ENCODE results near the gene NR5A1.

The NR5A1 gene

GRCh38 chr9:124479947-124480620, 27.1 kb downstream of the NR5A1 start:
- no peak for DNase-seq

GRCh38 chr9:124479371-124479770, 27.8 kb downstream of the NR5A1 start:
- DNase-seq, result no peak

DNA sequence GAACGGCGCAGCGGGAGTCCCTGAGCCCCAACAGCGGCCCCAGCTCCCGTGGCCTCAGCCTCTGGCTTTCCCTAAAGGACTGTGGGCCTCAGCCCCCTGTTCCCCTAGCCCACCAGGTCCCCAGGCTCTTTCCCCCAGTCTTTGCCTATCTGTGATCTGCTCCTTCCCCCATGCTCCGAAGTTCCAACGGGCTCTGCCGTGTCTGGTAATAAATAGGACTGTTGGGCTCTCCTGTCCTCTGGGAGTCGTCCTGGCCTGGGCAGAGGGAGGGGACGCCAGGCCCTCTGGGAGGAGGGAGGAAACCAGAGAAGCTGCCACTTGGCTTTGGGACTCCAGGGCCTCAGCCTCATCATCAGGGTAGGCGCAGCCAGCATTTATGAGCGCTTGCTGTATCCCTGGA, 28.8 kb downstream of the NR5A1 start:
- DNase-seq, result no peak

DNA sequence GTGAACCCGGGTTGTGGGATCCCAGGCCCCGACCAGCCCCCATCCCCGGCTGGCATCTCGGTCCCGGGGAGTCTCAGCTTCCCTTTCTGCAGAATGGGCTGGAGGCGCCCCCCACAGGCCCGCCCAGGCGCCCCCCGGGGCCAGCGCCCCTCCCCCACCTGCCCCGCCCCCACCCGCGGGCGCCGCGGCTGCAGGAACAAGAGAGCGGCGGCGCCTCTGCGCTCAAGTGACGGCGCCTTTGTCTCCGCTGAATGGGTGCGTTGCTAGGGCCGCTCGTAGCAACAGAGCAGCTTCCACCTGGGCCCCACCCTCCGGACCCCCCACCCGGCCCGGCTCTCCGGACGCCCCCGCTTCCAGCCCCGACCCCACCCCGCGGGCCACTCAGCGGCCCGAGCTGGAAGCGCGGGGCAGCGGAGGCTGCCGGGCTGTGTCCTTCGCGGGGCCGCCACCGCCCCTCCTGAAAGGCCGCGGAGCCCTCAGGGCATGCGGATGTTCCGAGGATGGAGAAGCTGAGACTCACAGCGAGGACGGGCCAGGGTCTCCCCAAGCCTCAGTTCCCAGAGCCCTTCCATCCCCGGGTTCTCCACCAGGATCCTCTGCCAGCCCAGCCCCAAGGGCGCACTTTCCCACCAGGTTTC, 29.4 kb downstream of the NR5A1 start:
- no peak for DNase-seq

- DNase-seq, result no peak
Observed at GRCh38 chr9:124477211-124477647, 30.0 kb downstream of the NR5A1 start.

DNA sequence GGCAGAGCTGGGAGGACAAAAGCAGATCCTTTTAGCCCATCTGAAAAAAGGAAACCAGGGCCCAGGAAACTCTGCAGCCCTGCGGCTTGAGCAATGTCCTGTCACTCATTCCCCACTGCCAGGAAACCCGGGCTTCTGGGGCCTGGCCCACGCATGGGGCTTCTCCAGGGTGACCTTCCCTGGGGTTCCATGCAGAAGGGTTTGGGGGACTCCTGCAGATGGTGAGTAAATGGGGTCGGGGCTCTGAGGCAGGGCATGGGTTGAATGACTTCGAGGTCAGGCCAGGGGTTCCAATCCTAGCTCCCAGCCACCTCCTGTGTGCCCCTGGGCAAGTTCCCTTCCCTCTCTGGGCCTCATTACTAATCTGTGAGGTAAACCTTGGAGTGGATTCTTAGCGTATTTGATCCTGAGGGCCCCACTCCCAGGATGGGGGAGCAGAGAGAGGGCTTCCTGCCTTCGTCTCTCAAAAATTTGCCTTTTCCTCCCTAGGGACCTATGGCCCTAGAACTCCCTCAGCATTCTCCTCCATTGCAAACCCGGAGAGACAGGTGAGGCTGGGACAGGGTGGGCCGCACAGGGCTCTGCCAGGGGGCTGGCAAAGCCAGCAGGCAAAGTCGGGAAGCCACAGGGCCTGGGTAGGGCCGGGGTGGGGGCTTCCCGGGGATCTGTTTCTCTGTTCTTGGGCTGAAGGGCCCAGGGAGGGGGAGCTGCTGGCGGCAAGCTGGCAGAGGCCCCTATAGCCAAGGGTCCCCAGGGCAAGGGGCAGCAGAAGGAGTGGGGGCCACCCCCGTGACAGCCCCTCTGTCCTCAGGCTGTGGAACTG, 31.1 kb downstream of the NR5A1 start:
- DNase-seq, result no peak

DNA sequence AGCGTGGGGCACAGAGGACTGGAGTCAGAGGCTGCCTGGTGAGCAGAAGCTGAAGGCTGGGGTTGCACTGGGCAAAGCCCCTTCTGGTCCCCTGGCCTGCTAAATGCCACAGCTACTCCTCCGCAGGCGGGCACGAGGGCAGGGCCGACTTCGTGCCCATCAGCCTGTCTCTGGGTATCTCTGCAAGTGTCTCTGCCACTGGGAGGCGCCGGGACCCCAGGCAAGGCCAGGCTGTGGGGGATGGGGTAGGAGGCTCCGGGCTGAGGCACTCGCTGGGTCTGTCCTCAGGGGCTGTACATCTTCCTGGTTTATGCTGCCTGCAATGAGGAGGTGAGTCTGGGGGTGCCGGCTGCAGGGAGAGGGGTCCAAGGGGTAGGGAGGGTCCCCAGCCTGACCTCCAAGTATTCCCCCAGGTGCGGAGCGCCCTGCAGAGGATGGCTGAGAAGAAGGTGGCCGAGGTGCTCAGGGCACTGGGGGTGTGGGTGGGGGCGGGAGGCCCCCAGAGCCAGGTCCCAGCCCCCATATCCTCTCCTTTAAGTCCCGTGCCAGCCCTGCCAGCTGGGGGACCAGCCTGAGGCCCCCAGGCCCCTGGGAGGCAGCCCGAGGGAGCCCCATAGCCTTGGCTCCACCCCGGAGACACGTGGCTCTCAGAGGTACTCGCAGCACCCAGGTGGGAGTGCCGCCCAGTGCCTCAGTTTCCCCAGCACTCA, 31.9 kb downstream of the NR5A1 start:
- no peak for DNase-seq

DNA sequence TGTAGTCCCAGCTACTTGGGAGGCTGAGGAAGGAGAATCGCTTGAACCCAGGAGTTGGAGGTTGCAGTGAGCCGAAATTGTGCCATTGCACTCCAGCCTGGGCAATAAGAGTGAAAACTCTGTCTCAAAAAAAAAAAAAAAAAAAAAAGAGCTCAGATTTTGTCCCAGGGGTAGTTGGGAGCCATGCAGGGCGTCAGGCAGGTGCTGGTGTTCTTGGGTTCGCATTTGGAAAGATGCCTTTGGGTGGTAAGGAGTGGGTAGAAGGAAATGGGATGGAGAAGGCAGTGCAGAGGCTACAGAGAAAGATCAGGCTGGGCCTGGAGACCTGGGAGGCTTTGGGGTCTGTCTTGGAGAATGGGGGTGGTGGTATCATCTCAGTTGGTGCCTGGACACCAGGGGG, 33.0 kb downstream of the NR5A1 start:
- DNase-seq, result no peak

- DNase-seq, result no peak
Observed at GRCh38 chr9:124473310-124473709, 33.9 kb downstream of the NR5A1 start.

GRCh38 chr9:124472770-124473169, 34.4 kb downstream of the NR5A1 start:
- DNase-seq, result no peak

DNA sequence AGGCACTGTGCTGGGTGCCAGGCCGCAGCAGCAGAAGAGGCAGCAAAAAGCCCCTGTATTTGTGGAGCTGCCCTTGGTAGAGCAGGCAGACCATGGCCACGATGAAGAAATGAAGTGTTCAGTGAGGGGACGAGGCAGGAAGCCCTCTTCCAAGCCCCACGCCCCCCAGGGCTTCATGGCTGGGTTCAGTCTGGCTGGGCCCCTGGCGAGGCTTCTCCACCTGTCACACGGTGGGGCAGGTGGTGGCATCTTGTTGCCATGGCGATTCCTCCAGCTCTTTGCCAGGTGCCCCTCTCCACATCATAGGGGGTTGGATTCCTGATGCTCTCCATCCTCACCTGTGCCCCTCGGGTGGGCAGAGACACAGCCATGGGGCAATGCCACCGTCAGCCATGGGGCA, 35.4 kb downstream of the NR5A1 start:
- no peak for DNase-seq

- no peak for DNase-seq
Observed at GRCh38 chr9:124470726-124471125, 36.5 kb downstream of the NR5A1 start.

DNA sequence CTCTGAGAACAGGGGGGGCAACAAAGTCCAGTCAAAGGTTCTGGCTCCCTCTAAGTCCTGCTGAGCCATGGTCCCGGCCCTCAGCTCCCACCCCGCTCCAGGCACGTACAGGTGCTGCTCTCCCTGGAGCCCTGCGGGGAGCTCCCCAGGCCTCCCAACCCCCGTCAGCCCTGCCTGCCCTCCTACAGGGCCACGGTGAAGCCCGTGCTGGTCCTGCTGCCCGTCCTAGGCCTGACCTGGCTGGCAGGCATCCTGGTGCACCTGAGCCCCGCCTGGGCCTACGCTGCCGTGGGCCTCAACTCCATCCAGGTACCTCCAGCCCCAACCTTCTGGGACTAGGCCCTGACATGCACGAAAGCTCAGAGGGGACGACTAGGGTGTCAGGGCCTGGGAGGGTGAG, 36.9 kb downstream of the NR5A1 start:
- DNase-seq, result no peak

GRCh38 chr9:124469011-124469832, 38.0 kb downstream of the NR5A1 start:
- no peak for DNase-seq

- no peak for DNase-seq
Observed at GRCh38 chr9:124468061-124468740, 39.0 kb downstream of the NR5A1 start.

DNA sequence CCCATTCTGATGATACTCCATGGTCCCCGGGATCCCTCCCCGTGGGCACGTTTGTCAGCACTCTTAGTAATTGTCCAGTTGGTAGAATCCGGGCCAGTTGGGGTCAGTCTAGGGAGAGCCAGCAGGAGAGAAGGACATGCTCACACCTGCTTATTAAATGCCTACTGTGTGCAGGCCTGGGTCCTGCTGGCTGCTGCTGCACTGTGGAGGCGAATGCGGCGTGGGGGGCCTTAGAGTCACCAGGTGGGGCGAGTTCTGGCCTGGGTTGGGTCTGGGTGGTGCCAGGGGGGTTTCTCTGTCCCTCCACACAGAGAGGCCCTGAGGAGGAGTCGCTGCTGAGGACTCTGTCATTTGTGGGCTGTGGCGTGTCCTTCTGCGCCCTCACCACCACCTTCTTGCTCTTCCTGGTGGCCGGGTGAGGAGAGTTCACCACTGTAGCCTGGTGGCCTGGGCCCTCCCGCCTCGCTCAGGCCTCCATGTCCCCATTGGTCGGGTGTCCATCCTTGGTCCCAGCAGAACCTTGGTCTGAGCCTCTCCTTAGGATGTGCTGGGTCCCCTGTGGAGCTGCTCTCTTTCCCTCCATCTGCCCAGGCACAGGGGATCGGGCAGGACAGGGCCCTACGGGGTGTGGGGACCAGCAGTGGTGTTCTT, 39.7 kb downstream of the NR5A1 start:
- no peak for DNase-seq

DNA sequence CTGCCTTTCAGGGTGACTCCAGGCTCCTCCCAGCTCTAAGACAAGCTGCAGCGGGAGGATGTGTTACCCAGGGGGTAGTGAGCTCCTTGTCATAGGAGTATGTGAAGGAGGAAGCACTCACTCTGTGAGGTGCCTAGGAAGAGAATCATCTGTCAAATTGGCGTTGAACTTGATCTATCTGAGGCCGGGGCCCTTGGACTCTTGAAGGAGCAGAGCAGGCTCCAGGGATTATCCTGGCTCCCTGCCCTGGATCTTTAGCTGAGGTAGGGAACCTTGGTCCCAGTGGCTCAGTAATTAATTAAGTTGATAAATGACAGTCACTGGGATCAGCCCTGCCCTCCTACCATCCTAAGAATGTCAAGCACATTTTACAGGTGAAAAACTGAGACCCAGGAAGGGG, 41.5 kb downstream of the NR5A1 start:
- no peak for DNase-seq

DNA sequence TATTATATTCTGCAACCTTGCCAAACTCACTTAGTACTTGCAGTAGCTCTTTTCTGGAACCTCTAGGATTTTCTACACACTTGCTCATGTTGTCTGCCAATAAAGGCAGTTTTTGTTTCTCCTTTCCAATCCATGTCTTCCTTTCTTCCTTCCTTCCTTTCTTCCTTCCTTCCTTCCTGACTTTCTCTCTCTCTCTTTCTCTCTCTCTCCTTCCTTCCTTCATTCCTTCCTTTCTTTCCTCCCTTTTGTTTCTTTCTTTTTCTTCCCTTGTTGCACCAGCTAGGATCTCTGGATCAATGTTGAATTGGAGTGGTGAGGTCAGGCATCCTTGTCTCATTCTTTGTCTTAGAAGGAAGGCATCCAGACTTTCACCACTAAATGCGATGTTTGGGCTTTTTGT, 44.5 kb downstream of the NR5A1 start:
- no peak for DNase-seq

DNA sequence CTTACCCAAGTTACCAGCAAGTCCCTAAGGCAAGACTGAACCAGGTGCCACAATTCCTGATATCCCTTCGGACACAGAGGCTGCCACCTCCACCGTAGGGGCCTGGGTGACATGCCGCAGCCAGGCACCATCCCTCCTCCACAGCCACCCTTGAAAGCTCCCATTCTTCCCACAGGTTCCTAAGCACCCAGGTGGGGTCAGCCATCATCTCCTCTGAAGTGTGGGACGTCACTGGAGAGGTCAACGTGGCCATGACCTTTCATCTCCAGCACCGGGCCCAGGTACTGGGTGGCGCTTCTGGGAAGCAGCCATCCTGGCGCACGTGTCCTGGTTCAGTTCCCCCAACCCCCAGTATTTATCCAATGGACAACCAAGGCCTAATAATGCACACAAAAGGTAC, 48.8 kb downstream of the NR5A1 start:
- DNase-seq, result no peak

- no peak for DNase-seq
Observed at GRCh38 chr9:124457887-124458431, 49.2 kb downstream of the NR5A1 start.
